Left colon (tissue), 2 donors: ENCODE measurements around the gene ZNF438. TPM values are rescaled to one million over a fixed set of nuclear protein-coding genes. Genes with fewer than 3 reads are reported as not detected.

Experiments used
- ATAC-seq: fragments of 200-7000 bp; cut with Tn5 transposase; one replicate; pipeline ENCODE4 v1.9.1; 2020; ENCODE audit warnings: mild to moderate bottlenecking, moderate library complexity
- DNase-seq, 2 donors: peaks; one replicate each; pipeline ENCODE4 v3.0.0-alpha.2; 2020
- intact Hi-C, 2 donors: fragments of 100-400 bp; cut with DNase I in 1 of 2; cut with micrococcal nuclease in 1 of 2; formaldehyde crosslinking; loops; one replicate each; pipeline versions ENCODE4 v1.11.2 to v1.14.0; 2022; cut with DNase I, micrococcal nuclease
- total RNA-seq, 2 donors: library from RNA; stranded (reverse); fragmentation: NEBNext Ultra II Directional; extraction: Animal tissue kit (Norgen Biotek cat#: 25700); gene quantifications; one replicate each; pipeline ENCODE4 v1.2.1, GENCODE V29; 2021
- donor health status: DM: no; HTN: no; CAD: no.
- donor health status: DM: yes; HTN: yes; CAD: no.

ZNF438 gene
- total RNA-seq, 2 donors from 2014 or later, result 3.8 to 6.5 TPM

DNA sequence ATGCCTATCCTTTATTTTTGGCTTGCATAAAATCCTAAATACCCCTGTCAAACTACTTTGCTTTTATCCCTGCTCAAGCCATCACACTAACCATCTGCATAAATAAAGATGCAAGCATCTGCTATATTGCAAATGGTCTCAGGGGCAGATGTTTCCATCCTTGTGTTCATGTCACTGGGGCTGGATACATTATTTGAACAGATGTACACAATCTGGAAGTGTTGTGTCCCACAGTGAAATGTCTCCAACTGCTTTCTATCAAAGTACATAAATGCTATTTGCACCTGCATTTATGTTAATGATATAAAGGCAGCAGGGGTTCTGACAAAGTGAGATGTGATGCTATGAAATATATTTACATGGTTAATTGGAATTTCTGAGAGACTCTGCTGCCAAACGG, 163.1 kb downstream of the ZNF438 start:
- DNase-seq, result no peak
- ATAC-seq, result no peak
- intact Hi-C loops, result no loop called here

DNA sequence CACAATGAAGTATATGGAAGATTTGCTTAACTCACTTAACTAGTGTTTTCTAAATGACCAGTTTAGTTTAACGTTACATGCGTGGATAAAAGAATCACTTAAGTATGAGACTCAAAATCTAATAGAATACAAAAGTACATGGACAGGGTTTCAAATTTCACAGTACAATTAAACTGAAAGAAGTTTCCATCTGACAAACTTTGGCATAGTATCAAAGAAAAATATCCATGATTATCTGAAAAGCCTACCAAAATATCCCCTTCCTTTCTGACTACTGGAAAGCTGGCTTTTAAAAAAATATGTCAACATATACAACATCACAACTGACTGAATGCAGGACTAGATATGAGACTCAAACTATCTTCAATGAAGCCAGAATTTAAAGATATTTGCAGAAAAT, 164.8 kb downstream of the ZNF438 start:
- intact Hi-C loops, result no loop called here
- ATAC-seq (no peak), DNase-seq (no peak)

DNA sequence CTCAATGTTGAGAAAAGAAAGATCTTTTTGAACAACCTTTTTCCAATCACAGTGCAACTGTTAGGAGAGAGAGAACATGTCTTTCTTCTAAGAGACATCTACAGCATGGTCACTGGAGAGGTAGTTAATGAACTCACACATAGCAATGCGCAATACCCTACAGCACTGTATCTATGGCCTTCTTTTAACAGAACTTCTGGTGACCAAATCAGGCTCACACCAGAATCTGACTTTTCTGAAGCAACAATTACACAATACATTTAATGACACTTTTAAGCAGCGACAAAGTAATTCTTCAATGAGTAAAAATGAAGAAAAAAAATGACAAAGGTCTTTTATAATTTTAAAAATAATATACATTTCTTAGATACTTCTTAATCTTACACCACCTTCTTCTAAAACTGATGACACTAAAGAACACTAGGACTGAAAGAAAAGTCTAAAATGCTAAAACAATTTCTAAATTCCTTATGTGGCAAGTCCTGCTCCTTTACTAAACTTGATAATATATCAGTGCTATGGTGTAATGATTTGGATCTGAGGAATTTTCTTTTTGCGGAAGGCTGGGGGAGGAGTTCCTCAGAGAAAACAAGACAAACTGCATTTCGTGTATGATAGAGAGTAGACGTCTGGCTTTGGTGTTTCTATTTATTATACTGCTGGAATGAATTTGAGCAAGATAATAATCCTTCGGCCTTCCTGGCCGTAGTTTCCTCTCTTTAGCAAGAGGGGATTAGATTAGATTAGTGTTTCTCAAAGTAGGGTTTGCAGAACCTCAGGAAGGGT, 166.3 kb downstream of the ZNF438 start:
- intact Hi-C loops, result no loop called here
- ATAC-seq, result no peak
- DNase-seq, result no peak

DNA sequence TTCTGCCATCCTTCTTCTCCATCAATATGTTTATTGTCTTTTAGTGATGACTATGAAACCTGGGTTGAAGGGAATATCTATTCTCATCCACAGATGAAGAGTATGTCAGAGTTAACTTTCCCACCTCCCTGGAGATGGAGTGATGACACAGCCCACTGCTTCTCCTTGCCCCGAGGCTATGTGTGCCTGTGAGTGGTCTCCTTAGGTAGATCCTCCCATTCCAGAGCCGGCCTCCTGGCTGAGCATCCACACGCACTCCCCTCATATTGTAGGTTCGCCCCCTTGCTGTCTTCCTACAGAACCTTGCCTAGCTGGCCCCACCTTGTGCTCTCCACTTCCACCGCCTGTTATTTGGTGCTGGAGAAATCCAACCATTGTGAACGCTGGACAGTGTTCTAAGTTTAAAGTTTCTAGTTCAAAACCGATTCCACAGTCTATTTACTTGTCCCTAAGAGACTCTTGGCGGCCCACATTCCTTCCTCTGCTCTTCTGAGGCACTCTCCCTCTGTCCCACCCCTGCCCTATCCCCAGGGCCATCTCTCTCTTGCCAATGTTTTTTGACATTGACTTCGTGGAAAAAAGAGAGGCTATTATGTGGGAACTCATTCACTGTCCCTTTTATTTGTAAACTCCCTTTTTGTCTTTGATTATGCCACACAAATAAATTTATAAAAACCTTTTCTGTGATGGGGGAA, 168.0 kb downstream of the ZNF438 start:
- no peak for ATAC-seq
- DNase-seq, result no peak
- intact Hi-C loops, result no loop called here

DNA sequence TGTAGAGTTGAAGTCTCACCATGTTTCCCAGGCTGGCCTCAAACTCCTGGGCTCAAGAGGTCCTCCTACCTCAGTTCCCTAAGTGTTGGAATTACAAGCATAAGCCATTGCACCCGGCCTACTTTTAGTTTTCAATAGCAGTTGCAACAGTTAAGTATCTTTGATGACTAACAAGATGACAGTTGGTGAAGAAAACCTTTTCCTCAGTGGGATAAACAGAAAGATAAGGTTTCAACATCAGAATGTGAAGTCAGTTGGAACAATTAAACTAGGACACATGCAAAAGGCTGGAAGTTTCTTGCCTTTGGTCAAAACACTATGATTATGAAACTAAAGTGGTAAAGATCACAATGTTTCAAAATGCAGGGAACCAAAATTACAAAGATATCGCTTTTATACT, 169.2 kb downstream of the ZNF438 start:
- ATAC-seq (no peak), DNase-seq (no peak)
- intact Hi-C loops, result no loop called here

DNA sequence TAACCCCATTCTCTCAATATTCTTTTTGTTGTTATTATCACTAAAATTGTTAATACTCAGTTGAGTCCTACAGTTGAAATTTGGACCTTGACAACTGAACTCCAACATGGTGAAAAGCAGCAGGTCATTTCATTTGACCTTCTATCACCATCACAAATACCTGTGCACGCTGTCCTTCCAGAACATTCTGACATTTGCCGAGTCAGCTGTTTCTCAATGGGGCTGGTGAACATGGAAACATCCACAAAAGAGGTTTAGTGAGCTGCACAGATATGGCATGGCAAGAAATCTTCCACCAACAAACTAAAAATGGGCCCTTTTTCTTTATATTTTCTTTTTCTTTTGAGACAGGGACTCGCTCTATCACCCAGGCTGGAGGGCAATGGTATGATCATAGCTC, 169.7 kb downstream of the ZNF438 start:
- ATAC-seq (no peak), DNase-seq (no peak)
- intact Hi-C loops, result no loop called here

DNA sequence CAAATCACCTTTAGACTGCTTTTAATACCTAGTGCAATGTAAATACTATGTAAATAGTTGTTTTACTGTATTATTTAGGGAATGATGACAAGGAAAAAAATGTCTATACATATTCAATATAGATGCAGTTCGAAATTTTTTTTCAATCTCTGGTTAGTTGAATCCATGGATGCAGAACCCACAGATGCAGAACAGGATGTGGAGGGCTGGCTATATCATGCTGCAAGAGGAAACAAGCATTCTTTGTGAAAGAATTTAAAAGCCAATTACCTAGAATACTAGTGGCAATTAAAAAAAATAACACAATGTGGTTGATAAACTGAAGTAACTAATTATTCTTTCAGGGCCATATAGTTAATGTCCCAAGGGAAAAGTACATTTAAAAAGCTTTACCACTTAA, 170.4 kb downstream of the ZNF438 start:
- ATAC-seq (no peak), DNase-seq (no peak)
- intact Hi-C loops, result no loop called here

DNA sequence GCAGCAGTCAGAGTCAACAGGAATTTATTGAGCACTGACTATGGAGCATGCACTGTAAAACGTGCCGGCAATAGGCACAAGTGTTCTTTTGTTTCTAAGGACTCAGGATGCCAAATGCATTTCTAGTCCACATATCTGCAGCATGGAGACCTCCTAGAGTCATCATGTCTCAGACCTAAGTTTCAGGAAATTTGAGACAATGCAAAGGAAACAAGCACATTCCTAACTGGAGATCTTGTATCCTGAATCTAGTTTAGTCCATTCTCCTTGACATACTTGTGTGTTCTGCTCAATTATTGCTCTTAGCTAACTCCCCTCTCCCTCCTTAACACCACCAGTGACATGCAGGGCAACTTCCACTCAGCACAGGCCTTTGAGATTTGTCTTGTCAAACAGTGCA, 173.2 kb downstream of the ZNF438 start:
- no peak for ATAC-seq
- intact Hi-C loops, result no loop called here
- DNase-seq, result no peak

DNA sequence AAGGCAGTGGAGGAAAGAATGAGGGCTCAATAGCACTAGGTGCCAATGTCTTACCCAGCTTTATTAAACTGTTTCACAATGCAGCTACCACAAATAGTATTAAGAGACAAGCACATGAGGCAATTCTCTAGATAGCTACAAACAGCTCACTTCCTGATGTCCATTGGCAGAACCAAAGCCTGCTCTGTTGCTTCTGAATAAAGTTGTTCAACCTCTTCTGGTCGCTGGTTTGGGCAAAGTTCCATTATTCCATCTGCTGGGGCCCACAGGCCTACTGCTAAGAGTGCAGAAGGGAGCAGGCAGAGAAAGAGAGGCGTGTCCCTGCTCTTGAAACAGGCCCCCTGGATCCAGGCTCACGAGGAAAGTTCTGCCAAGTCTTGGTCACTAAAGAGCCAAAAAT, 173.9 kb downstream of the ZNF438 start:
- ATAC-seq, result no peak
- intact Hi-C loops, result no loop called here
- peak in 1 of 2 donors; percentile 46 for DNase-seq

DNA sequence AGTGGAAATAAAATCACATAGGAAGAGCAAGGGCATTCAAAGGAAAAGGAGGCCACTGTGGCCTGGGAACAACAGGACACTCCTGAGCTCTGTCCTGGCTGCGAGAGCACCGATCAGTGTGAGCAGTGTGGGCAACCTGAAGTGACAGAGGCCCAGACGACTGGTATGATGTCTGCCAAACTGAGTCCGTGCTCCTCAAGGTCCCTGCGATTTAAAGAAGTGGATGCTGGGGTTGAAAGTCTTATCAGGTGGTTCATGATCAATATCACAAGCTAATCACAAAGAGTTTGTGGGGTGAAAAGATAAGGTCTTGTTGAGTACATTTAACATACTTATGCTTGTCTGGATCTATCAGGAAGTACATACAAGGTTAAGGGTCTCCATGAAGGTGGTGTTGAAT, 176.5 kb downstream of the ZNF438 start:
- intact Hi-C loops, result no loop called here
- DNase-seq, result no peak
- no peak for ATAC-seq

DNA sequence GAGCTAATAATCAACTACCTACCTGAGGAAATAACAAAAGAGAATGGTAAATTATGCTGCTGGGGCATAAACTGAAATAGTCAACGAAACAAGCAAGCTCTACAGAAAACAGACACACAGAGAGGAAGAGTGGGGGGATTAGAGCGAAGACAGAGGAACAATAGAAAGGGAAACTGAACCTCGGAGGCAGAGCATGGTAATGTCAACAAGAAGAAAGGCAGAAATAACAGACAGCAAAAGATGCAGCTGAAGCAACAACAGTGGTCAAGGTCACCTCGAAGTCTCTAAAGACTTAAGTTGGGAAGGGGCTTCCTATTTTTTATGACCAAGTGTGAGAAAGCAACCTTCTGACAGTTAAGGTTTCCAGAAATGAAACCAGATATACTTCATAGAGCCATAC, 177.0 kb downstream of the ZNF438 start:
- DNase-seq (no peak), ATAC-seq (no peak)
- intact Hi-C loops, result no loop called here

DNA sequence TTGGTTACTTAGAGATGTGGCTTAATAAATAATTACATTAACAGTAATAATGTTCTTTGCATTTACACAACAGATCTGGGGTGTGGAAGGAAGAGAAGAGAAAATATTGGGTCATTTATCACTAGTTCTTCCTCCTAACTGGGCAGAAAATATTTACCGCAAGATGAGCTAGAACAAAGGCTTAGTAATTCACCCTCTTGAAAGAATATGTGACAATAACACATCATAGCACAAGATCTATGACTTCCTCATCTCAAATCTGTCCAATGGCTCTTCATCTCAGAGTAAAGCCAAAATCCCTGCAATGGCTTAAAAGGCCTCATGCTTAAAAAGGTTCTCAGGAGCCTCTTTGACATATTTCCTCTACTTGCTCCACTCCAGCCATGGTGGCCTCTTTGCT, 178.6 kb downstream of the ZNF438 start:
- DNase-seq (no peak), ATAC-seq (no peak)
- intact Hi-C loops, result no loop called here

DNA sequence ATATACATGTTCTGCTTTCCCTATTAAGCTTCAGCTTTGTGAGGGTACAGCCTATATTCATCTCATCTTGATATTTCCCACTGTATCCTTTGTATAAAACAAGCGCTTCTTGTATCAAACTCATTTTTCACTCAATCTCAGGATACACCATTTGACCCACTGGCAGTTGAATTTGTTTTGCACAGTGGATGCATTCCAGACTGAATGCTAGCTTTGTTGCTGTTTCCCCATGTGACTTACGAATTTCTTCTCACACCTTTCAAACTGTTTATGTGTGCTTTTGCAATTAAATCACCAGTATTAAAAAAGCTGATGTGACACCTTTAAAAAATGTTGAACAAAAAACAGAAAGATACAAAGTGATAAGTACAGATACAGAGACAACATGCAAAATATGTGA, 180.9 kb downstream of the ZNF438 start:
- intact Hi-C loops, result no loop called here
- ATAC-seq (no peak), DNase-seq (no peak)

DNA sequence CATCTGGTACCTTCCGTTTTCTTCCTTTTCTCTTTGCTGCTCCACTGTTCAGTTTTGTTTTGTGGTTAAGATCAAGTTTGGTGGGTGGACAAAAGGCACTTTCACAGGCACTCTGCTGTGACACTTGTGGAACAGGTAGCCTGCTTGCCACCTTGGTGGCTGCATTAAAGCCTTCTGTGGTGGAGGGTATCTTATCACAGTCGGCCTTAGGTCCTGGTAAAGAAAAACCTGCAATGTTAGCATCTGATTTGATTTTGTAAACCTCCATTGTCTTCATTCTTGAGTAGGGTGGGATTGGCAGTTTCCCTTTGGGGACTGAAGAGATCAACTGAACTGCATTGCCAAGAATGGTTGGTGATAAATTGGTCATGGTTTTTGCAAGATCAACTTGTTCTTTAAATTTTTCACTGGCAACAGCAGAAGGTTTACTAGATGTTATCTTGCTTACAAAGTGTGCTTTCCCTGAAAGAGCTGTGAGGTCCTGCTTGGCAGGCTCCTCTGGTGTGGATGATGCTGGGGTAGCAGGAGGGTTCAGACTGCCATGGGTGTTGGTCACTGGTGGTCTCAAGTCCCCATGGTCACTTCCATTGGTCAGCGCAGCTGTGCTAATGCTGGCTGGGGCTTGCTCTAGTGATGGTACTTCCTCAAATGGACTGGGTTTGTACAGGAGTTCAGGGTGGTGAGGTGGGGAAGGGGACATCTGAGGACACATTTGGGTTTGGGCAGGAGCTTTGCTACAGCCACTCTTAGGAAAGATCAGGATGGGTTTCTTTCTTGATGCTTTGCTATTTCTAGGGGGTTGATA, 182.2 kb downstream of the ZNF438 start:
- DNase-seq, result no peak
- intact Hi-C loops, result no loop called here
- ATAC-seq, result no peak

DNA sequence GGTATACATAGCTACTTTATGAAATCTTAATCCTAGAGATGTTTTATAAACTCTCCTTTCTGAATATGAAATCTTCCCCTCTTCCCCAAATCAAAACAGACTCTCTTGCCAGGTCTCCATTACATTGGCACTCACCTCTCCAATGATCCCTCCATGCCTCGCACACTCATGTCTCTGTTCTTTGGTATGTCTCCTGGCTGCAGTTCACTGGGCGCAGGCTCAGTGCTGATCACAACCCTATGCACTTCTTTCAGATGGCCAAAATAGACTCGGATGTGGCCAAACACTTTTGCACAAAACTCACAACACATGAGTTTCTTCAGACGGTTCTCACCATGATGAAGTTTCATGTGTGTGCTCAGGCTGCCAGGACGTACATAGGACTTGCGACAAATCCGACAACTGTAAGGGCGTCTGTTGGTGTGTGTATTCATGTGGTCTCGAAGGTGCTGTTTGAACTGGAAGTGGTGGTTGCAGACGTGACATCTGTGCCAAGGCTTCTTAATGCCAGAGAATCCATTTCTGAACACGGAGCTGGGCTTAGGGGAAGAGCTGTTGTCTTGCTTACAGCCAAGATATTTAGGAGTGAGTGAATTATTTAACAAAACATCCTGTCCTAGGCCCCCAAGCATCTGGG, 183.2 kb downstream of the ZNF438 start:
- intact Hi-C loops, result no loop called here
- DNase-seq (no peak), ATAC-seq (no peak)

DNA sequence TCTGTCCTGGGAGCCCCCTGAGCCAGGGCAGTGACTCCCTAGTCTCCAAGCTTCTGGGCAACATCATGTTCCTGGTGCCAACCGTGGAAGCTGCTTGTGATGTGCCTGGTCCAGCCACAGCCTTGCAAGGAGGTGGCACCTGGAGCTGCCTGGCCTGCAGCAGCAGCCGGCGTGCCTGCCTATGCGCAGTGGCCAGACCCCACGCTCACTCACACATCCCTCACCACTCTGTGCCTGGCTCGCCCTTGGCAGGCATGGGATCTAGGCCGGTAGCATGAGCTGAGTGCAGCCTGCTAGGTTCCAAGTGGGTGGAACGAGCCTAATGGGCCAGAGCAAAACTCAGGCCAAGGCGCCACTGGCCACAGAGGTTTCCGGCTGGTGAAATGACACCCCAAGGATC, 184.0 kb downstream of the ZNF438 start:
- ATAC-seq, result no peak
- no peak for DNase-seq
- intact Hi-C loops, result no loop called here

DNA sequence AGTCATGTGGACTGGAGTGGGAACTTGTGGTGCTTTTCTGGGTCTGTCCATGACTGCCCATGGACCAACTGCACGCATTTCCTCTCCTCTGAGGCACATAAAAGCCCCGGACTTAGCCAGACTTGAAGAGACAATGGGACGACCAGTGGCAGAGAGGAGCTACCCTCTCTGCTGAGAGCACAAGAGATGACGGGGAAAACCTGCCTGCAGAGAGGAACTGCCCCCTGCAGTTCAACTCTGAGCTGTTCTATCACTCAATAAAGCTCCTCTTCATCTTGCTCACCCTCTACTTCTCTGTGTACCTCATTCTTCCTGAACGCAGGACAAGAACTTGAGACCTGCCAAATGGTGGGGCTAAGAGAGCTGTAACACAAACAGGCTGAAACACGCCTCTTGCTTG, 184.5 kb downstream of the ZNF438 start:
- DNase-seq (no peak), ATAC-seq (no peak)
- intact Hi-C loops, result no loop called here

DNA sequence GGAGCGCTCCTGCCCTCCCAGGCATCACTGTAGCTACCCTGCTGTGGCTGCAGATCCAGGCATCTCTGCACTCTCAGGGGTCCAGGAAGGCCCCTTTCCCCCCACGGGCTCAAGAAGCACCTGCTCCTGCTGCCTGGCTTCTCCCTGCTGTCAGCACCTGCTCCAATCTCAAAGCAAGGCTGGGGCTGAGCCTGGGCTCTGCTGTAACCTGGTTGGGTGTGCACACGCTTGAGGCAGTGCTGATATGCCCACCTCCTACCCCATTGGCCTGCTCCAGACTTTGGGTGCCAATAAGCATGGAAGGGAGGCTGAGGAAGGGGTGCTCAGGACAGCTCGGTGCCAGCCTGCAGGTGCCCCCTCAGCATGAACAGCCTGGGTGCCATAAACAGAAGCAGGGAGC, 185.0 kb downstream of the ZNF438 start:
- ATAC-seq (no peak), DNase-seq (no peak)
- intact Hi-C loops, result no loop called here

DNA sequence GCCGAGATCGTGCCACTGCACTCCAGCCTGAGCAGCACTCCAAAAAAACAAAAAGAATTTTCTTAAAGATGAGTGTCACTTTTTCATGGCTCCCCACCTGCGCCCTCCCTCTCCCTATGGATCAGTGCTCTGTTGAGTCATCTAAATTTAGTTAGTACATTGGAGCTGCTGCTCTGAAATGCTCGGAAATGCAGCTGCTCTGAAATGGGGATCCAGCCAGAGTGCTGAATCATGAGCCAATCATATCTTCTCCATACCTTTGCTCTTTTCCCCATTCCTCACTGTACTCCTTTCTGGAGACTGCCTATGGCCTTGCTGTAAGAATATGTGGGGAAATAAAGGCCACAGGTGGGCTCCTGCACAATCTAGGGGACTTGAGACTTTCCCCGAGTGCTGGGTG, 188.8 kb downstream of the ZNF438 start:
- ATAC-seq (no peak), DNase-seq (no peak)
- intact Hi-C loops, result no loop called here

DNA sequence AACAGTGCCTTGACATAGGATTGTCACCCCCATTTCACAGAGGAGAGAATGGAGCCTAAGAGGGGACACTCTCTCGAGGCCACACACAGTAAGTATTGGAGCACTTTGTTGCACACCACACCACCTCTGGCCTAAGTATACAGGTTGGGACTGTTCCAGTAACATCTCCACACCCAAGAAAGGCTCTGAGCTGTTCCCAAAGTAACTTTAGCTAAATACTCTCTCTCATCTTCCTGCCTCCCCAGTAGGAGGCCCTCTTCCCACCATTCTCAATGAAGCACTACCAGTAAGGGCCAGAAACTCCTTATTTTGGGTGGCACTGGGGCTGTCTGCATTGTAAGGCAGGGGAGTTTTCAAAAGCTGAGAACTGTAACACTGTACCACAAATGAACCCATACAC, 189.5 kb downstream of the ZNF438 start:
- ATAC-seq, result no peak
- intact Hi-C loops, result no loop called here

More for the DNA sequence above, 189.5 kb downstream of the ZNF438 start:
- DNase-seq, result no peak
